WTC11 (cell line): Measurements from ENCODE around the gene SAMD13. TPM values are rescaled to one million over a fixed set of nuclear protein-coding genes. Genes with fewer than 3 reads are reported as not detected.

ENCODE experiments used
- ATAC-seq: fragments of 200-7000 bp; cut with Tn5 transposase; 2 replicates; pipeline ENCODE4 v1.10.0; 2021; ENCODE audit warnings: mild to moderate bottlenecking, moderate library complexity
- CTCF ChIA-PET: fragments of 300-600 bp; sonication (Branson Sonifier 250); formaldehyde crosslinking; loops from one replicate; lab custom pipeline; 2021; ENCODE audit warnings: antibody characterized with exemption; lab: Charles Lee
- POLR2A ChIA-PET: fragments of 350-600 bp; sonication (Branson Sonifier 250); formaldehyde crosslinking; loops from one replicate; lab custom pipeline; 2021; ENCODE audit warnings: antibody characterized with exemption; lab: Charles Lee
- DNase-seq: peaks from one replicate; pipeline ENCODE4 v3.0.0; 2021; ENCODE audit warnings: low spot score
- H3K27ac Mint-ChIP-seq: 2 replicates; pipeline ENCODE4 v1.8.0; 2021; ENCODE audit warnings: mixed read lengths
- H3K27me3 Mint-ChIP-seq: 2 replicates; pipeline ENCODE4 v1.8.0; 2021; ENCODE audit warnings: low read depth, mild to moderate bottlenecking, moderate library complexity, mixed read lengths
- H3K36me3 Mint-ChIP-seq: 2 replicates; pipeline ENCODE4 v1.8.0; 2021; ENCODE audit warnings: mixed read lengths
- H3K4me1 Mint-ChIP-seq: 2 replicates; pipeline ENCODE4 v1.8.0; 2022; ENCODE audit warnings: mixed read lengths
- H3K4me3 Mint-ChIP-seq: 2 replicates; pipeline ENCODE4 v1.8.0; 2021; ENCODE audit warnings: mild to moderate bottlenecking, moderate library complexity, mixed read lengths
- H3K9me3 Mint-ChIP-seq: 2 replicates; pipeline ENCODE4 v1.8.0; 2021; ENCODE audit warnings: mixed read lengths
- FOXJ3 ChIP-seq: sonication (generic); formaldehyde crosslinking; IDR thresholded peaks from 2 replicates; pipeline ENCODE4 v1.9.0; 2021; ENCODE audit warnings: missing genetic modification reagents, mild to moderate bottlenecking, borderline replicate concordance
- FOXK1 ChIP-seq: sonication (generic); formaldehyde crosslinking; IDR thresholded peaks from 2 replicates; pipeline ENCODE4 v1.8.0; 2022; ENCODE audit warnings: mild to moderate bottlenecking, moderate library complexity, missing genetic modification reagents
- GRHL2 ChIP-seq: fragments of 250-450 bp; sonication (Bioruptor Pico); IDR thresholded peaks from 2 replicates; pipeline ENCODE4 v1.8.0; 2022; ENCODE audit warnings: mild to moderate bottlenecking, moderate library complexity; ENCODE audit not compliant: insufficient replicate concordance, severe bottlenecking
- JUN ChIP-seq: sonication (generic); formaldehyde crosslinking; IDR thresholded peaks from 2 replicates; pipeline ENCODE4 v1.8.0; 2023; ENCODE audit warnings: mild to moderate bottlenecking, missing genetic modification reagents
- MXD4 ChIP-seq: fragments of 250-450 bp; sonication (Bioruptor Pico); IDR thresholded peaks from 2 replicates; pipeline ENCODE4 v1.8.0; 2021; ENCODE audit warnings: mild to moderate bottlenecking, moderate library complexity, borderline replicate concordance
- SMAD3 ChIP-seq: sonication (generic); formaldehyde crosslinking; IDR thresholded peaks from 2 replicates; pipeline ENCODE4 v1.8.0; 2022; ENCODE audit warnings: missing genetic modification reagents, mild to moderate bottlenecking, borderline replicate concordance
- SMAD4 ChIP-seq: sonication (generic); formaldehyde crosslinking; IDR thresholded peaks from 2 replicates; pipeline ENCODE4 v1.8.0; 2022; ENCODE audit warnings: mild to moderate bottlenecking, missing genetic modification reagents
- ZNF416 ChIP-seq: fragments of 250-450 bp; sonication (Bioruptor Pico); IDR thresholded peaks from 2 replicates; pipeline ENCODE4 v1.9.0; 2021; ENCODE audit warnings: mild to moderate bottlenecking, inconsistent platforms
- ZNF671 ChIP-seq: fragments of 250-450 bp; sonication (Bioruptor Pico); IDR thresholded peaks from 2 replicates; pipeline ENCODE4 v1.8.0; 2021; ENCODE audit warnings: mild to moderate bottlenecking
- total RNA-seq: library from RNA; stranded (reverse); gene quantifications from 3 replicates; pipeline ENCODE4 v1.2.3, GENCODE V29; 2021
- TF ChIP-seq, protein P1 (sequence below): sonication (generic); formaldehyde crosslinking; conservative IDR thresholded peaks from 2 replicates; pipeline ENCODE4 v1.8.1; 2022; ENCODE audit warnings: mild to moderate bottlenecking, missing genetic modification reagents
- TF ChIP-seq, protein P2 (sequence below): fragments of 250-450 bp; sonication (Bioruptor Pico); conservative IDR thresholded peaks from 2 replicates; pipeline ENCODE4 v1.9.0; 2021; ENCODE audit warnings: mild to moderate bottlenecking
- TF ChIP-seq, protein P3 (sequence below): sonication (generic); formaldehyde crosslinking; conservative IDR thresholded peaks from 2 replicates; pipeline ENCODE4 v1.8.1; 2023; ENCODE audit warnings: mild to moderate bottlenecking, low read depth, missing genetic modification reagents, moderate library complexity
- TF ChIP-seq, protein P4 (sequence below): sonication (generic); formaldehyde crosslinking; IDR thresholded peaks from 2 replicates; pipeline ENCODE4 v1.8.1; 2022; ENCODE audit warnings: low read depth, mild to moderate bottlenecking, moderate library complexity, missing genetic modification reagents, borderline replicate concordance
- TF ChIP-seq, protein P5 (sequence below): fragments of 250-450 bp; sonication (Bioruptor Pico); IDR thresholded peaks from 2 replicates; pipeline ENCODE4 v1.9.0; 2021; ENCODE audit warnings: mild to moderate bottlenecking, borderline replicate concordance
- TF ChIP-seq, protein P6 (sequence below): sonication (generic); formaldehyde crosslinking; IDR thresholded peaks from 2 replicates; pipeline ENCODE4 v1.8.1; 2023; ENCODE audit warnings: mild to moderate bottlenecking, missing genetic modification reagents

Gene SAMD13
- total RNA-seq, 1 experiment from 2014 or later: 1.8 TPM

DNA sequence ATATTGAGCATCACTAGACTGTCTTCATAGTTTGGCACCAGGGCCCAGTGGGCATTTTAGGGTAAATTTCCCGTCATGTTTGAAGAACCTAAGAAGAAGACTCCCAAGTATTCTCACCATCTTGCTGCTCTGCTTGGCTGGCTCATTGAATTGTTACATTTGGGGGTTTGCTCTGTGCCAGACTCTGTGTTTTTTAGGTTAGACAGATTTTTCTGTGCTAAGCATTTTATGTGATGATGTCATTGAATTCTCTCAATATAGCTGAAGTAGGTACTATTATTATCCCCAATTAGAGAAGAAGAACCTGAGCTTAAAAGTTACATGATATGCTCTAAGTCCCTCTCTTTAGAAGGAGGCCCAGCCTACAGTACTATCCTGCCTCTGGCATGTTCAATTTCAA, 68.8 kb downstream of the SAMD13 start:
- TF ChIP-seq, protein P1, sequence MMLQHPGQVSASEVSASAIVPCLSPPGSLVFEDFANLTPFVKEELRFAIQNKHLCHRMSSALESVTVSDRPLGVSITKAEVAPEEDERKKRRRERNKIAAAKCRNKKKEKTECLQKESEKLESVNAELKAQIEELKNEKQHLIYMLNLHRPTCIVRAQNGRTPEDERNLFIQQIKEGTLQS (CRISPR knock-in tag): no peak
- TF ChIP-seq FOXK1 (CRISPR knock-in tag) (no peak), SMAD3 (CRISPR knock-in tag) (no peak), JUN (CRISPR knock-in tag) (no peak), GRHL2 (CRISPR knock-in tag) (no peak)
- TF ChIP-seq, protein P2, sequence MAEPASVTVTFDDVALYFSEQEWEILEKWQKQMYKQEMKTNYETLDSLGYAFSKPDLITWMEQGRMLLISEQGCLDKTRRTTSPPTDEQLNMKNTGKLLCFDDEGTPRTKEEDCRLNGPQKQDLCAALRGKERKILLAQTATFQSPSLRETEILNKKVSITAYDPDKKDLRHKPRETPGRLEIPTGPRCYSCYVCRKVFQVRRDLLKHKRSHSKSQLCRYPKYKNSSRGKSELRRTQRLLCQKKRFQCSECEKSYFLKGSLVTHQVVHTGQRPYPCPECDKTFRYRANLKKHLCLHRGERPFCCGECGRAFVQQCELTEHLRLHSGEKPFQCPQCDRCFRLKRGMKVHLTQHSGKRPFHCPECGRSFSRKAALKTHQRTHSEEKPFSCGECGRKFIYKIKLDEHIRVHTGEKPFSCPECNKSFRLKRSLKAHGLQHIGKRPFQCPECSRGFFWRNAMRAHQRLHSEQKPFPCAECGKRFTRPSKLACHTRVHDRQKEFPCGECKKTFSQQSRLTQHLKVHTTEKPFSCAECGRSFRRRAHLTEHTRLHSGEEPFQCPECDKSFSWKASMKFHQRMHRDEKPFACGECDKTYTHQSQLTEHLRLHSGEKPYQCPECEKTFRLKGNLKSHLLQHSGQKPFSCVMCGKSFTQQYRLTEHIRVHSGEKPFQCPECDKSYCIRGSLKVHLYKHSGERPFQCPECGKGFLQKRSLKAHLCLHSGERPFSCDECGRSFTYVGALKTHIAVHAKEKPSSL (CRISPR knock-in tag): no peak
- TF ChIP-seq, protein P3, sequence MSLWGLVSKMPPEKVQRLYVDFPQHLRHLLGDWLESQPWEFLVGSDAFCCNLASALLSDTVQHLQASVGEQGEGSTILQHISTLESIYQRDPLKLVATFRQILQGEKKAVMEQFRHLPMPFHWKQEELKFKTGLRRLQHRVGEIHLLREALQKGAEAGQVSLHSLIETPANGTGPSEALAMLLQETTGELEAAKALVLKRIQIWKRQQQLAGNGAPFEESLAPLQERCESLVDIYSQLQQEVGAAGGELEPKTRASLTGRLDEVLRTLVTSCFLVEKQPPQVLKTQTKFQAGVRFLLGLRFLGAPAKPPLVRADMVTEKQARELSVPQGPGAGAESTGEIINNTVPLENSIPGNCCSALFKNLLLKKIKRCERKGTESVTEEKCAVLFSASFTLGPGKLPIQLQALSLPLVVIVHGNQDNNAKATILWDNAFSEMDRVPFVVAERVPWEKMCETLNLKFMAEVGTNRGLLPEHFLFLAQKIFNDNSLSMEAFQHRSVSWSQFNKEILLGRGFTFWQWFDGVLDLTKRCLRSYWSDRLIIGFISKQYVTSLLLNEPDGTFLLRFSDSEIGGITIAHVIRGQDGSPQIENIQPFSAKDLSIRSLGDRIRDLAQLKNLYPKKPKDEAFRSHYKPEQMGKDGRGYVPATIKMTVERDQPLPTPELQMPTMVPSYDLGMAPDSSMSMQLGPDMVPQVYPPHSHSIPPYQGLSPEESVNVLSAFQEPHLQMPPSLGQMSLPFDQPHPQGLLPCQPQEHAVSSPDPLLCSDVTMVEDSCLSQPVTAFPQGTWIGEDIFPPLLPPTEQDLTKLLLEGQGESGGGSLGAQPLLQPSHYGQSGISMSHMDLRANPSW (CRISPR knock-in tag): no peak
- TF ChIP-seq, protein P4, sequence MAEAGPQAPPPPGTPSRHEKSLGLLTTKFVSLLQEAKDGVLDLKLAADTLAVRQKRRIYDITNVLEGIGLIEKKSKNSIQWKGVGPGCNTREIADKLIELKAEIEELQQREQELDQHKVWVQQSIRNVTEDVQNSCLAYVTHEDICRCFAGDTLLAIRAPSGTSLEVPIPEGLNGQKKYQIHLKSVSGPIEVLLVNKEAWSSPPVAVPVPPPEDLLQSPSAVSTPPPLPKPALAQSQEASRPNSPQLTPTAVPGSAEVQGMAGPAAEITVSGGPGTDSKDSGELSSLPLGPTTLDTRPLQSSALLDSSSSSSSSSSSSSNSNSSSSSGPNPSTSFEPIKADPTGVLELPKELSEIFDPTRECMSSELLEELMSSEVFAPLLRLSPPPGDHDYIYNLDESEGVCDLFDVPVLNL (CRISPR knock-in tag): no peak
- DNase-seq: no peak
- peaks cover 5% of the 10 kb centered on the region; the same call in 1 of the 2 replicates for H3K9me3 Mint-ChIP-seq
- ChIA-PET POLR2A (interaction anchor here (0.6 kb wide), 1 partner anchor 223 kb away, joined by 3 read pairs; no protein-coding TSS in a partner anchor), CTCF (interaction anchor here (0.8 kb wide), 1 partner anchor 12 kb away, joined by 3 read pairs; no protein-coding TSS in a partner anchor)
- no peaks in the 10 kb centered on the region for H3K36me3 Mint-ChIP-seq
- ATAC-seq: no peak
- H3K4me1 Mint-ChIP-seq: no peaks in the 10 kb centered on the region
- H3K27ac Mint-ChIP-seq: no peak overlapping the region
- no peak overlapping the region for H3K4me3 Mint-ChIP-seq
- no peaks in the 10 kb centered on the region for H3K27me3 Mint-ChIP-seq

DNA sequence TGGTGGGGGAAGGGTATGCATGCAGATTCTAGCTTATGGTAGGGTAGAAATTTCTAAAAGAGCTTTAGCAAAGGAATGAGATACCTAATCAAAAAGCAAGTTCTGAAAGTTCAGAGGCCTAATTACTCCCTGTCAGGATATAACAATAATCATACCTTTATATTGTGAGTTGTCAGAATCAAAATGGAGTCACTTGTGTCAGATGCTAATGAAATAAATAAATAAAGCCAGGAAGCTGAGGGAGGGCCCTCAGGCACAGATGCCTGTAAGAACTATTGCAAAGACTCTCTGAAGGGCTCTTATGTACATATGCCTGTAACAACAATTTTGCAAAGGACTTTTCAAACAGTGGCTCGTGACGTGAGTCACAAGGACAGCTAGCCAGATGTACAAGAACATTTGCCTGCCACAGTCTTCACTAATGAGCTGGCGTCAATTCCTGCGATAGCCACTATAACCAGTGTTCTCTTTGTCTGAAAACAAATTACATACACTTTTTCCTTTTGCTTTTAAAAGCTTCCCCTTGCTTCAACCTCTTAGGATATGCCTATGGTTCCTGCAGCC, 69.4 kb downstream of the SAMD13 start:
- CTCF ChIA-PET: interaction anchor here (0.8 kb wide), 1 partner anchor 12 kb away, joined by 3 read pairs; no protein-coding TSS in a partner anchor
- Mint-ChIP-seq H3K36me3 (no peaks in the 10 kb centered on the region), H3K9me3 (peaks cover 5% of the 10 kb centered on the region; the same call in 1 of the 2 replicates), H3K27ac (no peak overlapping the region), H3K4me3 (no peak overlapping the region), H3K27me3 (no peaks in the 10 kb centered on the region), H3K4me1 (no peaks in the 10 kb centered on the region)
- DNase-seq: no peak
- POLR2A ChIA-PET: interaction anchor here (0.6 kb wide), 1 partner anchor 222 kb away, joined by 3 read pairs; no protein-coding TSS in a partner anchor
- no peak for ATAC-seq
- TF ChIP-seq, protein P3 (CRISPR knock-in tag): no peak
- TF ChIP-seq SMAD4 (CRISPR knock-in tag) (no peak), FOXJ3 (CRISPR knock-in tag) (no peak), MXD4 (CRISPR knock-in tag) (no peak), ZNF416 (CRISPR knock-in tag) (no peak), ZNF671 (no peak)
- TF ChIP-seq, protein P5, sequence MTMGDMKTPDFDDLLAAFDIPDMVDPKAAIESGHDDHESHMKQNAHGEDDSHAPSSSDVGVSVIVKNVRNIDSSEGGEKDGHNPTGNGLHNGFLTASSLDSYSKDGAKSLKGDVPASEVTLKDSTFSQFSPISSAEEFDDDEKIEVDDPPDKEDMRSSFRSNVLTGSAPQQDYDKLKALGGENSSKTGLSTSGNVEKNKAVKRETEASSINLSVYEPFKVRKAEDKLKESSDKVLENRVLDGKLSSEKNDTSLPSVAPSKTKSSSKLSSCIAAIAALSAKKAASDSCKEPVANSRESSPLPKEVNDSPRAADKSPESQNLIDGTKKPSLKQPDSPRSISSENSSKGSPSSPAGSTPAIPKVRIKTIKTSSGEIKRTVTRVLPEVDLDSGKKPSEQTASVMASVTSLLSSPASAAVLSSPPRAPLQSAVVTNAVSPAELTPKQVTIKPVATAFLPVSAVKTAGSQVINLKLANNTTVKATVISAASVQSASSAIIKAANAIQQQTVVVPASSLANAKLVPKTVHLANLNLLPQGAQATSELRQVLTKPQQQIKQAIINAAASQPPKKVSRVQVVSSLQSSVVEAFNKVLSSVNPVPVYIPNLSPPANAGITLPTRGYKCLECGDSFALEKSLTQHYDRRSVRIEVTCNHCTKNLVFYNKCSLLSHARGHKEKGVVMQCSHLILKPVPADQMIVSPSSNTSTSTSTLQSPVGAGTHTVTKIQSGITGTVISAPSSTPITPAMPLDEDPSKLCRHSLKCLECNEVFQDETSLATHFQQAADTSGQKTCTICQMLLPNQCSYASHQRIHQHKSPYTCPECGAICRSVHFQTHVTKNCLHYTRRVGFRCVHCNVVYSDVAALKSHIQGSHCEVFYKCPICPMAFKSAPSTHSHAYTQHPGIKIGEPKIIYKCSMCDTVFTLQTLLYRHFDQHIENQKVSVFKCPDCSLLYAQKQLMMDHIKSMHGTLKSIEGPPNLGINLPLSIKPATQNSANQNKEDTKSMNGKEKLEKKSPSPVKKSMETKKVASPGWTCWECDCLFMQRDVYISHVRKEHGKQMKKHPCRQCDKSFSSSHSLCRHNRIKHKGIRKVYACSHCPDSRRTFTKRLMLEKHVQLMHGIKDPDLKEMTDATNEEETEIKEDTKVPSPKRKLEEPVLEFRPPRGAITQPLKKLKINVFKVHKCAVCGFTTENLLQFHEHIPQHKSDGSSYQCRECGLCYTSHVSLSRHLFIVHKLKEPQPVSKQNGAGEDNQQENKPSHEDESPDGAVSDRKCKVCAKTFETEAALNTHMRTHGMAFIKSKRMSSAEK (CRISPR knock-in tag): no peak
- TF ChIP-seq, protein P6, sequence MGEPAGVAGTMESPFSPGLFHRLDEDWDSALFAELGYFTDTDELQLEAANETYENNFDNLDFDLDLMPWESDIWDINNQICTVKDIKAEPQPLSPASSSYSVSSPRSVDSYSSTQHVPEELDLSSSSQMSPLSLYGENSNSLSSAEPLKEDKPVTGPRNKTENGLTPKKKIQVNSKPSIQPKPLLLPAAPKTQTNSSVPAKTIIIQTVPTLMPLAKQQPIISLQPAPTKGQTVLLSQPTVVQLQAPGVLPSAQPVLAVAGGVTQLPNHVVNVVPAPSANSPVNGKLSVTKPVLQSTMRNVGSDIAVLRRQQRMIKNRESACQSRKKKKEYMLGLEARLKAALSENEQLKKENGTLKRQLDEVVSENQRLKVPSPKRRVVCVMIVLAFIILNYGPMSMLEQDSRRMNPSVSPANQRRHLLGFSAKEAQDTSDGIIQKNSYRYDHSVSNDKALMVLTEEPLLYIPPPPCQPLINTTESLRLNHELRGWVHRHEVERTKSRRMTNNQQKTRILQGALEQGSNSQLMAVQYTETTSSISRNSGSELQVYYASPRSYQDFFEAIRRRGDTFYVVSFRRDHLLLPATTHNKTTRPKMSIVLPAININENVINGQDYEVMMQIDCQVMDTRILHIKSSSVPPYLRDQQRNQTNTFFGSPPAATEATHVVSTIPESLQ (CRISPR knock-in tag): no peak
